ENCODE measurements around the gene KRTAP10-6.

Gene KRTAP10-6

GRCh38 chr21:44617071-44617501, 24.8 kb upstream of the KRTAP10-6 start:
- no peak for TF ChIP-seq CTCF (IDR thresholded peaks at IDR 0.05)
- Histone ChIP-seq H3K4me1 (no peaks in the 10 kb centered on the region), H3K4me2 (ENCODE audit: low read length) (no peak overlapping the region), H3K9ac (no peak overlapping the region), H3K4me3 (ENCODE audit: low read depth, low read length) (no peak overlapping the region), H3K27ac (no peak overlapping the region), H3K36me3 (ENCODE audit: control insufficient read depth, insufficient read depth, low read length) (no peaks in the 10 kb centered on the region), H2AFZ (no peak overlapping the region), H3K9me3 (ENCODE audit: control insufficient read depth, low read length) (no peaks in the 10 kb centered on the region), H3K79me2 (no peaks in the 10 kb centered on the region), H3K27me3 (ENCODE audit: control insufficient read depth, insufficient read depth, low read length) (no peaks in the 10 kb centered on the region)

- Histone ChIP-seq H3K79me2 (no peaks in the 10 kb centered on the region), H3K36me3 (ENCODE audit: control insufficient read depth, insufficient read depth, low read length) (no peaks in the 10 kb centered on the region), H2AFZ (no peak overlapping the region), H3K4me3 (ENCODE audit: low read depth, low read length) (no peak overlapping the region), H3K4me1 (no peaks in the 10 kb centered on the region), H3K9me3 (ENCODE audit: control insufficient read depth, low read length) (no peaks in the 10 kb centered on the region), H3K27me3 (ENCODE audit: control insufficient read depth, insufficient read depth, low read length) (no peaks in the 10 kb centered on the region), H3K4me2 (ENCODE audit: low read length) (no peak overlapping the region), H3K9ac (no peak overlapping the region), H3K27ac (no peak overlapping the region)
- no peak for TF ChIP-seq CTCF (IDR thresholded peaks at IDR 0.05)
These were observed 24.3 kb upstream of the KRTAP10-6 start for GRCh38 chr21:44616591-44616926.

- no peak overlapping the region for H3K27ac ChIP-seq
- H2AFZ ChIP-seq, result no peak overlapping the region
- TF ChIP-seq CTCF (IDR thresholded peaks at IDR 0.05), result no peak
- no peak overlapping the region for H3K4me2 ChIP-seq (ENCODE audit: low read length)
- no peaks in the 10 kb centered on the region for H3K4me1 ChIP-seq
- H3K9me3 ChIP-seq (ENCODE audit: control insufficient read depth, low read length), result no peaks in the 10 kb centered on the region
- H3K36me3 ChIP-seq (ENCODE audit: control insufficient read depth, insufficient read depth, low read length), result no peaks in the 10 kb centered on the region
- H3K79me2 ChIP-seq, result no peaks in the 10 kb centered on the region
- H3K27me3 ChIP-seq (ENCODE audit: control insufficient read depth, insufficient read depth, low read length), result no peaks in the 10 kb centered on the region
- H3K4me3 ChIP-seq (ENCODE audit: low read depth, low read length), result no peak overlapping the region
- no peak overlapping the region for H3K9ac ChIP-seq
These were observed 23.7 kb upstream of the KRTAP10-6 start for GRCh38 chr21:44615911-44616590.

- TF ChIP-seq CTCF (IDR thresholded peaks at IDR 0.05), result no peak
- no peaks in the 10 kb centered on the region for H3K4me1 ChIP-seq
- H3K36me3 ChIP-seq (ENCODE audit: control insufficient read depth, insufficient read depth, low read length), result no peaks in the 10 kb centered on the region
- no peak overlapping the region for H3K4me2 ChIP-seq (ENCODE audit: low read length)
- H3K79me2 ChIP-seq, result no peaks in the 10 kb centered on the region
- no peak overlapping the region for H2AFZ ChIP-seq
- H3K9ac ChIP-seq, result no peak overlapping the region
- H3K27ac ChIP-seq, result no peak overlapping the region
- H3K4me3 ChIP-seq (ENCODE audit: low read depth, low read length), result no peak overlapping the region
- H3K27me3 ChIP-seq (ENCODE audit: control insufficient read depth, insufficient read depth, low read length), result no peaks in the 10 kb centered on the region
- no peaks in the 10 kb centered on the region for H3K9me3 ChIP-seq (ENCODE audit: control insufficient read depth, low read length)
These were observed 23.2 kb upstream of the KRTAP10-6 start for GRCh38 chr21:44615466-44615865.

- Histone ChIP-seq H2AFZ (no peak overlapping the region), H3K79me2 (no peaks in the 10 kb centered on the region), H3K9me3 (ENCODE audit: control insufficient read depth, low read length) (no peaks in the 10 kb centered on the region), H3K9ac (no peak overlapping the region), H3K36me3 (ENCODE audit: control insufficient read depth, insufficient read depth, low read length) (no peaks in the 10 kb centered on the region), H3K4me3 (ENCODE audit: low read depth, low read length) (no peak overlapping the region), H3K27ac (no peak overlapping the region), H3K27me3 (ENCODE audit: control insufficient read depth, insufficient read depth, low read length) (no peaks in the 10 kb centered on the region), H3K4me2 (ENCODE audit: low read length) (no peak overlapping the region), H3K4me1 (no peaks in the 10 kb centered on the region)
- no peak for TF ChIP-seq CTCF (IDR thresholded peaks at IDR 0.05)
These were observed 22.7 kb upstream of the KRTAP10-6 start for GRCh38 chr21:44614961-44615391.

Measured in parathyroid adenoma (tissue), 2 donors.